WTC11 (cell line): ENCODE results near the gene LZTR1. TPM values are rescaled to one million over a fixed set of nuclear protein-coding genes. Genes with fewer than 3 reads are reported as not detected.

Source experiments
- ATAC-seq: fragments of 200-7000 bp; cut with Tn5 transposase; 2 replicates; pipeline ENCODE4 v1.10.0; 2021; ENCODE audit warnings: mild to moderate bottlenecking, moderate library complexity
- CTCF ChIA-PET: fragments of 300-600 bp; sonication (Branson Sonifier 250); formaldehyde crosslinking; loops from one replicate; lab custom pipeline; 2021; ENCODE audit warnings: antibody characterized with exemption; lab: Charles Lee
- POLR2A ChIA-PET: fragments of 350-600 bp; sonication (Branson Sonifier 250); formaldehyde crosslinking; loops from one replicate; lab custom pipeline; 2021; ENCODE audit warnings: antibody characterized with exemption; lab: Charles Lee
- DNase-seq: peaks from one replicate; pipeline ENCODE4 v3.0.0; 2021; ENCODE audit warnings: low spot score
- H3K27ac Mint-ChIP-seq: 2 replicates; pipeline ENCODE4 v1.8.0; 2021; ENCODE audit warnings: mixed read lengths
- H3K27me3 Mint-ChIP-seq: 2 replicates; pipeline ENCODE4 v1.8.0; 2021; ENCODE audit warnings: low read depth, mild to moderate bottlenecking, moderate library complexity, mixed read lengths
- H3K36me3 Mint-ChIP-seq: 2 replicates; pipeline ENCODE4 v1.8.0; 2021; ENCODE audit warnings: mixed read lengths
- H3K4me1 Mint-ChIP-seq: 2 replicates; pipeline ENCODE4 v1.8.0; 2022; ENCODE audit warnings: mixed read lengths
- H3K4me3 Mint-ChIP-seq: 2 replicates; pipeline ENCODE4 v1.8.0; 2021; ENCODE audit warnings: mild to moderate bottlenecking, moderate library complexity, mixed read lengths
- H3K9me3 Mint-ChIP-seq: 2 replicates; pipeline ENCODE4 v1.8.0; 2021; ENCODE audit warnings: mixed read lengths
- ARID4B ChIP-seq: sonication (generic); formaldehyde crosslinking; IDR thresholded peaks from 2 replicates; pipeline ENCODE4 v1.8.0; 2023; ENCODE audit warnings: missing genetic modification reagents, mild to moderate bottlenecking, borderline replicate concordance
- CREM ChIP-seq: sonication (generic); formaldehyde crosslinking; IDR thresholded peaks from 2 replicates; pipeline ENCODE4 v1.8.1; 2022; ENCODE audit warnings: mild to moderate bottlenecking, missing genetic modification reagents, moderate library complexity
- ELF4 ChIP-seq: sonication (generic); formaldehyde crosslinking; IDR thresholded peaks from 2 replicates; pipeline ENCODE4 v1.8.1; 2022; ENCODE audit warnings: low read depth, mild to moderate bottlenecking, moderate library complexity, missing genetic modification reagents
- ERG ChIP-seq: fragments of 250-450 bp; sonication (Bioruptor Pico); IDR thresholded peaks from 2 replicates; pipeline ENCODE4 v1.8.0; 2021; ENCODE audit warnings: mild to moderate bottlenecking
- GRHL2 ChIP-seq: fragments of 250-450 bp; sonication (Bioruptor Pico); IDR thresholded peaks from 2 replicates; pipeline ENCODE4 v1.8.0; 2022; ENCODE audit warnings: mild to moderate bottlenecking, moderate library complexity; ENCODE audit not compliant: insufficient replicate concordance, severe bottlenecking
- NFE2L1 ChIP-seq: sonication (generic); formaldehyde crosslinking; IDR thresholded peaks from 2 replicates; pipeline ENCODE4 v1.8.1; 2023; ENCODE audit warnings: missing genetic modification reagents
- SMAD3 ChIP-seq: sonication (generic); formaldehyde crosslinking; IDR thresholded peaks from 2 replicates; pipeline ENCODE4 v1.8.0; 2022; ENCODE audit warnings: missing genetic modification reagents, mild to moderate bottlenecking, borderline replicate concordance
- TCF7 ChIP-seq: sonication (generic); formaldehyde crosslinking; IDR thresholded peaks from 2 replicates; pipeline ENCODE4 v1.8.0; 2022; ENCODE audit warnings: mild to moderate bottlenecking, low read depth, missing genetic modification reagents, moderate library complexity
- TP53 ChIP-seq: sonication (generic); formaldehyde crosslinking; IDR thresholded peaks from 2 replicates; pipeline ENCODE4 v1.8.1; 2023; ENCODE audit warnings: mild to moderate bottlenecking, missing genetic modification reagents
- ZMAT4 ChIP-seq: fragments of 250-450 bp; sonication (Bioruptor Pico); IDR thresholded peaks from 2 replicates; pipeline ENCODE4 v1.9.0; 2021; ENCODE audit warnings: mild to moderate bottlenecking
- ZNF219 ChIP-seq: sonication (generic); formaldehyde crosslinking; IDR thresholded peaks from 2 replicates; pipeline ENCODE4 v1.8.0; 2023; ENCODE audit warnings: missing genetic modification reagents, mild to moderate bottlenecking, borderline replicate concordance
- ZNF416 ChIP-seq: fragments of 250-450 bp; sonication (Bioruptor Pico); IDR thresholded peaks from 2 replicates; pipeline ENCODE4 v1.9.0; 2021; ENCODE audit warnings: mild to moderate bottlenecking, inconsistent platforms
- total RNA-seq: library from RNA; stranded (reverse); gene quantifications from 3 replicates; pipeline ENCODE4 v1.2.3, GENCODE V29; 2021
- TF ChIP-seq, protein P1 (sequence below): sonication (generic); formaldehyde crosslinking; IDR thresholded peaks from 2 replicates; pipeline ENCODE4 v1.8.1; 2023; ENCODE audit warnings: mild to moderate bottlenecking, missing genetic modification reagents, borderline replicate concordance
- TF ChIP-seq, protein P2 (sequence below): fragments of 200-600 bp; IDR thresholded peaks from 2 replicates; pipeline ENCODE4 v1.8.0; 2022; ENCODE audit warnings: antibody characterized with exemption

LZTR1 gene
- total RNA-seq, 1 experiment from 2014 or later, result 38.3 TPM

- TF ChIP-seq, protein P1, sequence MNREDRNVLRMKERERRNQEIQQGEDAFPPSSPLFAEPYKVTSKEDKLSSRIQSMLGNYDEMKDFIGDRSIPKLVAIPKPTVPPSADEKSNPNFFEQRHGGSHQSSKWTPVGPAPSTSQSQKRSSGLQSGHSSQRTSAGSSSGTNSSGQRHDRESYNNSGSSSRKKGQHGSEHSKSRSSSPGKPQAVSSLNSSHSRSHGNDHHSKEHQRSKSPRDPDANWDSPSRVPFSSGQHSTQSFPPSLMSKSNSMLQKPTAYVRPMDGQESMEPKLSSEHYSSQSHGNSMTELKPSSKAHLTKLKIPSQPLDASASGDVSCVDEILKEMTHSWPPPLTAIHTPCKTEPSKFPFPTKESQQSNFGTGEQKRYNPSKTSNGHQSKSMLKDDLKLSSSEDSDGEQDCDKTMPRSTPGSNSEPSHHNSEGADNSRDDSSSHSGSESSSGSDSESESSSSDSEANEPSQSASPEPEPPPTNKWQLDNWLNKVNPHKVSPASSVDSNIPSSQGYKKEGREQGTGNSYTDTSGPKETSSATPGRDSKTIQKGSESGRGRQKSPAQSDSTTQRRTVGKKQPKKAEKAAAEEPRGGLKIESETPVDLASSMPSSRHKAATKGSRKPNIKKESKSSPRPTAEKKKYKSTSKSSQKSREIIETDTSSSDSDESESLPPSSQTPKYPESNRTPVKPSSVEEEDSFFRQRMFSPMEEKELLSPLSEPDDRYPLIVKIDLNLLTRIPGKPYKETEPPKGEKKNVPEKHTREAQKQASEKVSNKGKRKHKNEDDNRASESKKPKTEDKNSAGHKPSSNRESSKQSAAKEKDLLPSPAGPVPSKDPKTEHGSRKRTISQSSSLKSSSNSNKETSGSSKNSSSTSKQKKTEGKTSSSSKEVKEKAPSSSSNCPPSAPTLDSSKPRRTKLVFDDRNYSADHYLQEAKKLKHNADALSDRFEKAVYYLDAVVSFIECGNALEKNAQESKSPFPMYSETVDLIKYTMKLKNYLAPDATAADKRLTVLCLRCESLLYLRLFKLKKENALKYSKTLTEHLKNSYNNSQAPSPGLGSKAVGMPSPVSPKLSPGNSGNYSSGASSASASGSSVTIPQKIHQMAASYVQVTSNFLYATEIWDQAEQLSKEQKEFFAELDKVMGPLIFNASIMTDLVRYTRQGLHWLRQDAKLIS (CRISPR knock-in tag), result no peak
- TF ChIP-seq ZNF416 (no peak), ZMAT4 (CRISPR knock-in tag) (no peak), NFE2L1 (CRISPR knock-in tag) (peak; percentile 30; the same call in 1 of the 2 replicates), ARID4B (CRISPR knock-in tag) (no peak), TCF7 (CRISPR knock-in tag) (no peak), GRHL2 (CRISPR knock-in tag) (no peak), CREM (no peak)
- DNase-seq (no peak), ATAC-seq (no peak)
- Mint-ChIP-seq H3K27ac (0 out of 2 replicates have a peak overlapping the region, but pooled peaks have one; percentile 32), H3K4me3 (no peak overlapping the region), H3K9me3 (no peaks in the 10 kb centered on the region), H3K4me1 (peaks cover 18% of the 10 kb centered on the region), H3K27me3 (no peaks in the 10 kb centered on the region), H3K36me3 (no peaks in the 10 kb centered on the region)
- ChIA-PET POLR2A (interaction anchor here (1.1 kb wide), 1 partner anchor 9 kb away, joined by 3 read pairs; no protein-coding TSS in a partner anchor), CTCF (interaction anchor here (0.6 to 1.0 kb wide), 3 partner anchors 17 to 42 kb away, joined by 3 to 4 read pairs (median 3); partner anchors contain the start of gene LZTR1)
These were observed 16.6 kb downstream of the LZTR1 start for GRCh38 chr22:20998411-20999336.

DNA sequence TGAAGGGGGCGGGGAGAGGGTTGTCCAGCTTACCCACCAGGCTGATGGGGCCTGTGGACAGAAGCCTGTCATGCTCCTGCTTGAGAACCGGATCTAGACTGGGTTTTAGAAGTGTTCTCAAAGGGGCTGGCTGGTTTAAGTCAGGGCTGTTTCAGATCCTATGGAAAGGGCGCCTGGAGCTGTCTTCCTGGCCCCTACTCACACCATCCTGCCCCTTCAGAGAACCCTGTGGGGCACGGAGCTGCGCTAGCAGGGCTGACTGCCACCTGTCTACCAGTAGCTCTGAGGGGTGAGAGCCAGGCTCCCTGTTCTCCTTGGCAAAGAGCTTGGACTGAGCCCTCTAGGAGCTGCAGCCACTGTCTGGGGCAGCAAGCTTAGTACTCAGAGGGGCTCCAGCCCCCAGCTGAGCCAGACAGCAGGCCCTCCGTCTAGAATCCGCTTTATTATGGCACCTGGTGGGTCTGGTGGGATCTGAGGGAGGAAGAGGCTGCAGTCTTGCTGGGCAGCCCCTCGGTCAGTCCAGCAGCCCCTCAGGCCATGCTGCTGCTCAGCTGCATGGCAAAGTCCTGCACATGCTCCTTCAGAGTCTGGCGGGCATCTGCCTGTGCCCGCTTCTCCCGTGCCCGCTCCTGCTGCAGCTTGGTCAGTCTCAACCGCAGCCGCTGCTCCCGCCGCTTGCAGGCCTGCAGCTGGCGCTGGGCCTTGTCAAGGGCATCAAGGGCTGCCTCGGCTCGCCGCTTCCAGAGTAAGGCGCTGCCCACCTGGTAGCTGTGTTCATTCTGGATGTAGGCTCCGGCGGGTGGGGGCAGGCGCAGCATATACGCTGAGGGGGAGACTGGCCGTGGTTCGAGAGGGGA, 17.5 kb downstream of the LZTR1 start:
- no peak for ATAC-seq
- H3K27me3 Mint-ChIP-seq, result no peaks in the 10 kb centered on the region
- ChIA-PET CTCF (interaction anchor here (0.6 to 1.0 kb wide), 3 partner anchors 18 to 43 kb away, joined by 3 to 4 read pairs (median 3); partner anchors contain the start of gene LZTR1), POLR2A (interaction anchor here (1.1 kb wide), 1 partner anchor 10 kb away, joined by 3 read pairs; no protein-coding TSS in a partner anchor)
- H3K9me3 Mint-ChIP-seq, result no peaks in the 10 kb centered on the region
- no peaks in the 10 kb centered on the region for H3K36me3 Mint-ChIP-seq
- no peak overlapping the region for H3K4me3 Mint-ChIP-seq
- DNase-seq, result no peak
- H3K27ac Mint-ChIP-seq, result no peak overlapping the region
- peaks cover 18% of the 10 kb centered on the region for H3K4me1 Mint-ChIP-seq
- TF ChIP-seq TP53 (CRISPR knock-in tag), result no peak
- no peak for TF ChIP-seq SMAD3
- TF ChIP-seq, protein P2, sequence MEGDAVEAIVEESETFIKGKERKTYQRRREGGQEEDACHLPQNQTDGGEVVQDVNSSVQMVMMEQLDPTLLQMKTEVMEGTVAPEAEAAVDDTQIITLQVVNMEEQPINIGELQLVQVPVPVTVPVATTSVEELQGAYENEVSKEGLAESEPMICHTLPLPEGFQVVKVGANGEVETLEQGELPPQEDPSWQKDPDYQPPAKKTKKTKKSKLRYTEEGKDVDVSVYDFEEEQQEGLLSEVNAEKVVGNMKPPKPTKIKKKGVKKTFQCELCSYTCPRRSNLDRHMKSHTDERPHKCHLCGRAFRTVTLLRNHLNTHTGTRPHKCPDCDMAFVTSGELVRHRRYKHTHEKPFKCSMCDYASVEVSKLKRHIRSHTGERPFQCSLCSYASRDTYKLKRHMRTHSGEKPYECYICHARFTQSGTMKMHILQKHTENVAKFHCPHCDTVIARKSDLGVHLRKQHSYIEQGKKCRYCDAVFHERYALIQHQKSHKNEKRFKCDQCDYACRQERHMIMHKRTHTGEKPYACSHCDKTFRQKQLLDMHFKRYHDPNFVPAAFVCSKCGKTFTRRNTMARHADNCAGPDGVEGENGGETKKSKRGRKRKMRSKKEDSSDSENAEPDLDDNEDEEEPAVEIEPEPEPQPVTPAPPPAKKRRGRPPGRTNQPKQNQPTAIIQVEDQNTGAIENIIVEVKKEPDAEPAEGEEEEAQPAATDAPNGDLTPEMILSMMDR, result no peak
- TF ChIP-seq ZNF219 (CRISPR knock-in tag), result no peak
- no peak for TF ChIP-seq ERG
- no peak for TF ChIP-seq ELF4
